ENCODE results near the gene TNFAIP3. TPM values are rescaled to one million over a fixed set of nuclear protein-coding genes. Genes with fewer than 3 reads are reported as not detected.

TNFAIP3 gene
- total and polyA plus RNA-seq, 2 of the 8 experiments (the other 6 are each of a cell fraction or from before 2014, with no cell fraction given): 1.6 to 2.0 TPM

DNA sequence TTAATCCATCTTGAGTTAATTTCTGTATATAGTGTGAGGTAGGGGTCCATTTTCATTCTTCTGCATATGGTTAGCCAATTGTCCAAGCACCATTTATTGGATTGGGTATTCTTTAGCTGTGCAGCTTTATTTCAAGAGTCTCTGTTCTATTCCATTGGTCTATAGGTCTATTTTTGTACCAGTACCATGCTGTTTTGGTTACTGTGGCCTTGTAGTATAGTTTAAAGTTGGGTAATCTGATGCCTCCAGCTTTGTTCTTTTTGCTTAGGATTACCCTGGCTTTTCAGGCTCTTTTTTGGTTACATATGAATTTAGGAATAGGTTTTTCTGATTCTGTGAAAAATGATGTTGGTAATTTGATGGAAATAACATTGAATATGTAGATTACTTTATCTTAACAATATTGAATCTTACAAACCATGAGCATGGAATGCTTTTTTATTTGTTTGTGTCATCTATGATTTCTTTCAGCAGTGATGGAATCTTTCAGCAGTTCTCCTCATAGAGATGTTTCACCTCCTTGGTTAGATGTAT, 47.0 kb downstream of the TNFAIP3 start (continued):
- no peak for TF ChIP-seq RBBP5 (IDR thresholded peaks at IDR 0.05; ENCODE audit: borderline replicate concordance, low read depth, low read length)
- TF ChIP-seq TEAD4 (IDR thresholded peaks at IDR 0.05; ENCODE audit: low read depth, low read length): no peak
- no peak for TF ChIP-seq EP300 (IDR thresholded peaks at IDR 0.05; ENCODE audit: borderline replicate concordance in 1 of 2, low read depth in 2 of 2, low read length in 2 of 2)
